AG04450 (cell line): ENCODE measurements around the gene ATXN1. TPM values are rescaled to one million over a fixed set of nuclear protein-coding genes. Genes with fewer than 3 reads are reported as not detected.

Experiments used
- CTCF ChIA-PET: fragments of 300-600, 350-600 bp; formaldehyde crosslinking; extraction: SDS; loops from one replicate; lab custom pipeline; 2022; ENCODE audit warnings: antibody characterized with exemption, inconsistent platforms; lab: Charles Lee
- POLR2A ChIA-PET: fragments of 350-600 bp; formaldehyde crosslinking; extraction: SDS; loops from one replicate; lab custom pipeline; 2021; ENCODE audit warnings: antibody characterized with exemption, inconsistent platforms; lab: Yijun Ruan, JAX
- DNase-seq: peaks from one replicate; pipeline ENCODE4 v3.0.0-alpha.2; 2011; ENCODE audit warnings: low read depth, low spot score
- H3K27ac ChIP-seq: one replicate; pipeline ENCODE4 v1.5.1; 2012; ENCODE audit warnings: low read depth, low read length, control low read depth
- H3K27me3 ChIP-seq: one replicate; pipeline ENCODE4 v1.6.0; 2012; ENCODE audit warnings: low read length; ENCODE audit not compliant: control insufficient read depth, insufficient read depth
- H3K4me3 ChIP-seq: 2 replicates; pipeline ENCODE4 v1.5.1; 2011; ENCODE audit warnings: mild to moderate bottlenecking, low read depth, low read length, control low read depth
- H3K9me3 ChIP-seq: 2 replicates; pipeline ENCODE4 v1.5.1; 2012; ENCODE audit warnings: low read length; ENCODE audit not compliant: control insufficient read depth, insufficient read depth
- CTCF ChIP-seq: IDR thresholded peaks from 2 replicates; pipeline ENCODE4 v1.5.1; 2011; ENCODE audit warnings: low read depth, low read length, control low read depth, inconsistent platforms
- polyA plus RNA-seq: library from polyadenylated mRNA; depleted of rRNA; stranded (reverse); fragments of >200 nt; gene quantifications from 2 replicates; pipeline ENCODE4 v1.2.3, GENCODE V29; 2011

Gene ATXN1
- polyA plus RNA-seq, 1 experiment: 12.6 TPM

DNA sequence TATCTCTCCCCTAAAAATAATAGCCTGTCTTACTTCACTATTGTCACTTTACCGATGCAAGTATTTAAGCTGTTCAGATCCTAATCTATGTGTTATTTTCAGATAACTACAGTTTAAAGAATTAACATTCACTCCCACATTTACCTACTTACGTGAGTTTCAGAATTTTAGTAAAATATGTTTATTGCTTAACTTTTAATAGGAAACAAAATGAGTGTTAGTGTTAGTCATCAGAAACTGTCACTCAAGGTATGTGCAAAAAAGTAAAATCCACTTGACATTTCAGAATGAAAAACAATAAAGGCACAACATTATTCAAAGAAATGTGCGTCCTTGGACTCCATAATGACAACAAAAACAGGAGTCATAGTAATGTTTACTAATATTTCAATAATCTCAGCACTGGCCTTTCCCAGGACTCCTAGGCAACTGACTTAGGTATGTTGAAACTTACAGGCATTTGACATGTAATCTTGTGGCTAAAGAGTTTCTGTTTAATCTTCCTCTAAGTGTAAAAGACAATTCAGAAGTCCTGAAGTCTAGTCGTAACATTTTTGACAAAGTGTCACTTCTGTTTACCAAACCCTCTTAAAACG, 4.5 kb downstream of the ATXN1 start:
- POLR2A ChIA-PET: no interaction called here

GRCh38 chr6:16755544-16755943, 5.7 kb downstream of the ATXN1 start:
- H3K4me3 ChIP-seq: no peak overlapping the region
- CTCF ChIA-PET: interaction anchor here (0.9 kb wide), 1 partner anchor 42 kb away, joined by 3 read pairs; no protein-coding TSS in a partner anchor
- no peak overlapping the region for H3K27ac ChIP-seq
- DNase-seq: no peak
- no peaks in the 10 kb centered on the region for H3K9me3 ChIP-seq
- POLR2A ChIA-PET: no interaction called here
- no peaks in the 10 kb centered on the region for H3K27me3 ChIP-seq
- TF ChIP-seq CTCF: no peak

More for the DNA sequence above, 4.5 kb downstream of the ATXN1 start:
- H3K9me3 ChIP-seq: no peaks in the 10 kb centered on the region
- no peaks in the 10 kb centered on the region for H3K27me3 ChIP-seq
- no peak overlapping the region for H3K4me3 ChIP-seq
- no peak for DNase-seq
- no peak for TF ChIP-seq CTCF
- CTCF ChIA-PET: interaction anchor here (0.6 to 1.9 kb wide), 2 partner anchors 85 to 243 kb away, joined by 4 to 7 read pairs; no protein-coding TSS in a partner anchor
- no peak overlapping the region for H3K27ac ChIP-seq

DNA sequence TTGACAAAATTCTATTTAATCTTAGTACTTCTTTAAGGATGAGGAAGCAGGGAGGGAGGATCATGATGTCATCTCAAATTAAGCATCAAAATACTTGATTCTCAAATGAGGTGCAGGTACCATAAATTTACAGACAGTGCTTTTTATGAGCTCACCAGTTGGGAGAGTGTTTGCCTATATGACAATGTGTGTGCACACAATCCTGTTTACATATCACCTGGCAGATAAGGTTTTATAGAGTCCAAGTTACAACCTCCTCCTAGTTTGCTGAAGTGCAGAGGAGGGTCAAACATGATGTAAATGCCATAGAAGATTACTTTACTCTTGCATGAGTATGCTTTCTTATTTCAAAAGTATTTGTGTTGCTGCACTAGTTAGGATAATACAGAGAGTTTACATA, 6.4 kb downstream of the ATXN1 start:
- Histone ChIP-seq H3K4me3 (no peak overlapping the region), H3K27ac (no peak overlapping the region), H3K9me3 (no peaks in the 10 kb centered on the region), H3K27me3 (no peaks in the 10 kb centered on the region)
- POLR2A ChIA-PET: interaction anchor here (0.6 kb wide), 1 partner anchor 11 kb away, joined by 3 read pairs; no protein-coding TSS in a partner anchor
- no peak for DNase-seq
- no peak for TF ChIP-seq CTCF
- CTCF ChIA-PET: interaction anchor here (0.5 to 1.8 kb wide), 5 partner anchors 9 to 264 kb away, joined by 3 to 7 read pairs (median 6); no protein-coding TSS in a partner anchor

DNA sequence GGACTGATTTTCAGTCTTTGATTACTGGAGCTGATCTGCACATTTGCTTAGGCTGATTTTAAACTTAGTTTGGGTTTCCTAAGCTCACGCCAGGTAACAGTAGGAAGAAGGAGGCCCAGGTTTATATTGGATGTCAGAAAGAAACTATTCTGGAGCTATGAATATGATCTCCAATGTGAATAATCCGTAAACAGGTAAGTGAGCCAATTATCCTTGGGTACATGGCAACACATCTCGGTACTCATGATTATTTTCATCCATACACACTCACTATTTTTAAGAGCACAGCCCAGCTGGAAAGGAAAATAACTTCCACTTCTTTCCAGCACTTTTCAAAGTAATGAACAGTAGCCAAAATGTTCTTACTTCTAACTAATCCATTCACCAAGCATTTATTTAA, 7.0 kb downstream of the ATXN1 start:
- ChIA-PET POLR2A (no interaction called here), CTCF (interaction anchor here (0.5 to 1.8 kb wide), 3 partner anchors 9 to 264 kb away, joined by 6 to 7 read pairs (median 7); no protein-coding TSS in a partner anchor)
- TF ChIP-seq CTCF: no peak
- H3K9me3 ChIP-seq: no peaks in the 10 kb centered on the region
- no peak overlapping the region for H3K4me3 ChIP-seq
- no peak overlapping the region for H3K27ac ChIP-seq
- DNase-seq: no peak
- H3K27me3 ChIP-seq: no peaks in the 10 kb centered on the region

DNA sequence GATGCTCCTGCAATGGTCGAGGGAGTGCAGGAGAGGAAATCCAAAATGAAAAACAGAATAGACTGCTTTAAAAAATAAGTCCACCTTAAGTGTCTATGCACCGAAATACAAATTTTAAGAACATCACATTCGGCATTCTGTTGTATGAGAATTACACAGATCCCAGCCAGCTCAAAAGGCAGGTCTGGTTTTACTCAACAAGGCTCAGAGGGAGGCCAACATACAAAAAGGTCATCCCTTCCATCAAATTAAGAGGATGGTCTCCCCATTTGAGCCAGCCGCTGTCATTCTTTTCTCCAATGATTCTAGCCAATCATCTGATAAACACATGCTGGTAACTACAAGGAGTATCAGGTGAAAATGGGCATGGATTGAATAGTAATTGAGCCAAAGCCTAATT, 7.9 kb downstream of the ATXN1 start:
- ChIA-PET POLR2A (no interaction called here), CTCF (interaction anchor here (1.8 kb wide), 1 partner anchor 18 kb away, joined by 6 read pairs; no protein-coding TSS in a partner anchor)
- no peaks in the 10 kb centered on the region for H3K9me3 ChIP-seq
- no peak overlapping the region for H3K4me3 ChIP-seq
- TF ChIP-seq CTCF: no peak
- H3K27ac ChIP-seq: no peak overlapping the region
- DNase-seq: no peak
- H3K27me3 ChIP-seq: no peaks in the 10 kb centered on the region
